MM.1S (cell line): ENCODE measurements around the gene HRCT1.

ENCODE experiments used
- DNase-seq: peaks from one replicate; pipeline ENCODE4 v3.0.0-alpha.2; 2015
- H2AFZ ChIP-seq: fragments of 300-600 bp; sonication (generic); 2 replicates; pipeline ENCODE4 v1.6.0; 2016; ENCODE audit warnings: antibody characterized with exemption, low read length
- H3F3A ChIP-seq: fragments of 300-600 bp; sonication (generic); 2 replicates; pipeline ENCODE4 v1.6.1; 2016; ENCODE audit warnings: mild to moderate bottlenecking, antibody characterized with exemption, low read length, moderate library complexity, mixed read lengths; ENCODE audit not compliant: insufficient read depth
- H3K27ac ChIP-seq: fragments of 300-600 bp; sonication (generic); 2 replicates; pipeline ENCODE4 v1.5.1; 2016; ENCODE audit warnings: mild to moderate bottlenecking, low read length
- H3K27me3 ChIP-seq: fragments of 300-600 bp; sonication (generic); replicated peaks from 2 replicates; pipeline ENCODE4 v1.6.0; 2016; ENCODE audit warnings: low read length; ENCODE audit not compliant: insufficient read depth
- H3K36me3 ChIP-seq: fragments of 300-600 bp; sonication (generic); replicated peaks from 2 replicates; pipeline ENCODE4 v1.6.1; 2016; ENCODE audit warnings: mild to moderate bottlenecking, low read length, mixed read lengths; ENCODE audit not compliant: insufficient read depth
- H3K4me1 ChIP-seq: fragments of 300-600 bp; sonication (generic); 2 replicates; pipeline ENCODE4 v1.6.1; 2016; ENCODE audit warnings: low read length, mixed read lengths
- H3K4me2 ChIP-seq: fragments of 300-600 bp; sonication (generic); 2 replicates; pipeline ENCODE4 v1.6.0; 2016; ENCODE audit warnings: low read depth, low read length
- H3K4me3 ChIP-seq: fragments of 300-600 bp; sonication (generic); 2 replicates; pipeline ENCODE4 v1.5.1; 2016; ENCODE audit warnings: low read length, mixed read lengths
- H3K79me2 ChIP-seq: fragments of 300-600 bp; sonication (generic); 2 replicates; pipeline ENCODE4 v1.6.1; 2016; ENCODE audit warnings: mixed run types, low read length, mixed read lengths
- H3K9ac ChIP-seq: fragments of 300-600 bp; sonication (generic); 2 replicates; pipeline ENCODE4 v1.6.1; 2016; ENCODE audit warnings: low read length, mixed read lengths
- H3K9me2 ChIP-seq: fragments of 300-600 bp; sonication (generic); replicated peaks from 2 replicates; pipeline ENCODE4 v1.6.1; 2016; ENCODE audit warnings: mild to moderate bottlenecking, low read length, mixed read lengths; ENCODE audit not compliant: insufficient read depth
- H3K9me3 ChIP-seq: fragments of 300-600 bp; sonication (generic); replicated peaks from 2 replicates; pipeline ENCODE4 v1.6.1; 2016; ENCODE audit warnings: mild to moderate bottlenecking, low read length, mixed read lengths; ENCODE audit not compliant: insufficient read depth
- H4K20me1 ChIP-seq: fragments of 300-600 bp; sonication (generic); 2 replicates; pipeline ENCODE4 v1.6.1; 2016; ENCODE audit warnings: mild to moderate bottlenecking, low read length, moderate library complexity, mixed read lengths; ENCODE audit not compliant: insufficient read depth
- CTCF ChIP-seq: fragments of 300-600 bp; sonication (generic); IDR thresholded peaks from 2 replicates; pipeline ENCODE4 v1.5.1; 2016; ENCODE audit warnings: antibody characterized with exemption, low read length, mixed read lengths
- EZH2 ChIP-seq: fragments of 300-600 bp; sonication (generic); optimal IDR thresholded peaks from 2 replicates; pipeline ENCODE3; 2017; ENCODE audit warnings: low read depth, mild to moderate bottlenecking, antibody characterized with exemption, low read length, mixed read lengths
- EZH2phosphoT487 ChIP-seq: fragments of 300-600 bp; sonication (generic); IDR thresholded peaks from 2 replicates; pipeline ENCODE4 v1.6.1; 2018; ENCODE audit warnings: antibody characterized with exemption, low read length

HRCT1 gene

GRCh38 chr9:35940458-35941407 lies 34.7 kb downstream of the HRCT1 start:
- Histone ChIP-seq H3K79me2 (no peaks in the 10 kb centered on the region), H2AFZ (peak overlapping the region; percentile 42), H3K36me3 (no peaks in the 10 kb centered on the region), H3K9me3 (no peaks in the 10 kb centered on the region), H3K9ac (no peak overlapping the region), H3K9me2 (no peaks in the 10 kb centered on the region), H3K4me1 (peaks cover 33% of the 10 kb centered on the region), H3K4me2 (peak overlapping the region; percentile 39), H3K27ac (peak overlapping the region; percentile 17; the same call in 1 of the 2 replicates), H3F3A (peaks cover 16% of the 10 kb centered on the region), H3K4me3 (no peak overlapping the region), H3K27me3 (no peaks in the 10 kb centered on the region), H4K20me1 (no peaks in the 10 kb centered on the region)
- TF ChIP-seq CTCF (no peak), EZH2phosphoT487 (no peak)
- peak; percentile 83 for DNase-seq

GRCh38 chr9:35942286-35942685 lies 36.3 kb downstream of the HRCT1 start:
- no peaks in the 10 kb centered on the region for H3K36me3 ChIP-seq
- no peak overlapping the region for H3K4me3 ChIP-seq
- peaks cover 28% of the 10 kb centered on the region for H3K4me1 ChIP-seq
- H2AFZ ChIP-seq: no peak overlapping the region
- H3K9ac ChIP-seq: no peak overlapping the region
- H3K27ac ChIP-seq: no peak overlapping the region
- TF ChIP-seq EZH2phosphoT487 (no peak), EZH2 (no peak), CTCF (no peak)
- H4K20me1 ChIP-seq: no peaks in the 10 kb centered on the region
- H3K9me2 ChIP-seq: no peaks in the 10 kb centered on the region
- H3K79me2 ChIP-seq: no peaks in the 10 kb centered on the region
- peaks cover 16% of the 10 kb centered on the region for H3F3A ChIP-seq
- no peaks in the 10 kb centered on the region for H3K27me3 ChIP-seq
- DNase-seq: no peak
- no peaks in the 10 kb centered on the region for H3K9me3 ChIP-seq
- no peak overlapping the region for H3K4me2 ChIP-seq

- Histone ChIP-seq H3K4me2 (no peak overlapping the region), H3K27ac (no peak overlapping the region), H3K4me3 (no peak overlapping the region)
Observed at GRCh38 chr9:35944173-35944572, 38.2 kb downstream of the HRCT1 start.

More at GRCh38 chr9:35944173-35944572, 38.2 kb downstream of the HRCT1 start:
- H3K36me3 ChIP-seq: no peaks in the 10 kb centered on the region
- no peak for DNase-seq
- no peaks in the 10 kb centered on the region for H3K9me3 ChIP-seq
- H3K9me2 ChIP-seq: no peaks in the 10 kb centered on the region
- H3K79me2 ChIP-seq: no peaks in the 10 kb centered on the region
- H2AFZ ChIP-seq: no peak overlapping the region
- H3K4me1 ChIP-seq: peaks cover 24% of the 10 kb centered on the region
- no peaks in the 10 kb centered on the region for H4K20me1 ChIP-seq
- H3F3A ChIP-seq: peaks cover 16% of the 10 kb centered on the region
- H3K27me3 ChIP-seq: no peaks in the 10 kb centered on the region
- H3K9ac ChIP-seq: no peak overlapping the region
- no peak for TF ChIP-seq CTCF
- TF ChIP-seq EZH2phosphoT487: no peak
- no peak for TF ChIP-seq EZH2
